GM18951 (cell line): Measurements from ENCODE around the gene RGL4.
A peak's percentile ranks its signal among the peaks of the same experiment; 100 is the strongest.
"Not testable (repeated sequence)": the region's sequence is repeated elsewhere in the genome, so short reads cannot be mapped to it uniquely, and the experiment has no call there.

Experiments
- POLR2A ChIP-seq: IDR thresholded peaks from 4 replicates; pipeline ENCODE4 v1.6.1; 2011; ENCODE audit warnings: mild to moderate bottlenecking; ENCODE audit not compliant: insufficient read length, insufficient read depth; ENCODE audit errors: extremely low read depth
- in situ Hi-C: fragments of 300-500 bp; cut with MboI; formaldehyde crosslinking; loops from one replicate; pipeline ENCODE4 v1.12.0; 2022; ENCODE audit warnings: low sequenced_read_pairs, mixed read lengths, inconsistent platforms; ENCODE audit not compliant: unreplicated experiment

The RGL4 gene

DNA sequence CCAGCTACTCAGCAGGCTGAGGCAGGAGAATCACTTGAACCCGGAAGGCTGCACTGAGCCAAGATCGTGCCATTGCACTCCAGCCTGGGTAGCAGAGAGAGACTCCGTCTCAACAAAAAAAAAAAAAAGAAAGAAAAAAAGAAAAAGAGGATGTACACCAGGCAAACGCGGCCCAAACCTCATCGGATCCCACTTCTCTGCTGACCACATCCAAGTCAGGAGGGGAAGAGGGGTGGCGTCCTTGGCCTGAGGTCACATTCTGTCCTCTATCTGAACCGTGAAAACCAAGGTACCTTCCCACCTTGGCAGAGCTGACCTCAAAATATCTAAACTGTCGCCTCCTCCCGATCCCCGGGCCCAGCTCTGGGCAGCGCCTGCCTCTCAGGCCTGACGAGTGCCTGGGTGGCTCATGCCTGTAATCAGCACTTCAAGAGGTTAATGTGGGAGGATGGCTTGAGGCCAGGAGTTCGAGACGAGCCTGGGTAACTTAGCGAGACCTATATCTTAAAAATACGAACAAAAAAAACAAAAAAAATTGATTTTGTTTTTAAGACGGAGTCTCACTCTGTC is 25.1 kb downstream of the RGL4 start:
- in situ Hi-C loops: no loop called here
- TF ChIP-seq POLR2A: no peak

DNA sequence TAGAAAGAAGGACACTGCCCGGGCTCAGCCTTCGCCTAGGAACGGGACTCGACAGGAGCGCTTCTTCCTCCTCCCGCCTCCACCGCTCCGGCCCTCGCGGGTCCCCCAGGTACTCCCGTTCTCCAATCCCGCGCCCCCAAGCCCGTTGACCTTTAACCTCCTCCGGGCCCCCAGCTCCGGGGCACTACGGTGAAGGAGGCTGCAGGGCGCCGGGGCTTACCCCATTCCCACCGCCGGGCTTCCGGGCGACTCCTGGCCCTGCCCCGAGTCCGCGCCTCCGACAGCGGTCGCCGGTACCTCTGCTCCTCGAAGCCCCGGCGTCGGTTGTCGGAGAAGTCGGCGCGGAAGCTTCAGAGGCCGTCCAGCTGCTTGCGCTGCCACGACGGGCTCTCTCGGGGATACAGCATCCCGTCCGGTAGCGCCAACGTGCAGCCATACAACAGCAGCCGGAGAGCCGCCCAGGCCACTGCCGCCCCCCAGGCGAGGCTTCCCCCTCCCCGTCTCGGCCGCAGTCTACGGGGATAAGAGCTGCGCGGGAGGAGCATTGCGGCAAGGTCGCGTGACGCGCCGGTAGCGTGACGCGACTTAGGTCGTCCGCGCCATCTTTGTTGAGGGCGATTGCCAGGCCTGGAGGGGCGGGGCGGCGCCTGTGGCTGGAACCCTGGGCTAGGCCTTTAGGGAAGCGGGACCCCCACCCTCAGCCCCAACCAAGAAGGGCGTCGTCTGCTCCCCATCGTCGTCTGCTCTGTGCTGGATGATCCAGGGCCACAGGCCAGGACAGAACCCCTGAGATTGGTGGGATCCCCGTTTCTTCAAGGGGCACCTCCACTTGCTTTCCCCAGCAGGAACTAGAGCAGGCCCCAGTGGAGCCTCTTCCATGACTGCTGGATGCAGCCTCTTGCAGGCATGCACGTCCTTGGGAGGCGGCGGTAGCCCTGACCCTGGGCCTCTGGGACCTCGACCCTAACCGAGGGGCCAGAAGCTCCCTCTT is 26.3 kb downstream of the RGL4 start:
- peak; percentile 88 for TF ChIP-seq POLR2A
- in situ Hi-C loops: no loop called here

DNA sequence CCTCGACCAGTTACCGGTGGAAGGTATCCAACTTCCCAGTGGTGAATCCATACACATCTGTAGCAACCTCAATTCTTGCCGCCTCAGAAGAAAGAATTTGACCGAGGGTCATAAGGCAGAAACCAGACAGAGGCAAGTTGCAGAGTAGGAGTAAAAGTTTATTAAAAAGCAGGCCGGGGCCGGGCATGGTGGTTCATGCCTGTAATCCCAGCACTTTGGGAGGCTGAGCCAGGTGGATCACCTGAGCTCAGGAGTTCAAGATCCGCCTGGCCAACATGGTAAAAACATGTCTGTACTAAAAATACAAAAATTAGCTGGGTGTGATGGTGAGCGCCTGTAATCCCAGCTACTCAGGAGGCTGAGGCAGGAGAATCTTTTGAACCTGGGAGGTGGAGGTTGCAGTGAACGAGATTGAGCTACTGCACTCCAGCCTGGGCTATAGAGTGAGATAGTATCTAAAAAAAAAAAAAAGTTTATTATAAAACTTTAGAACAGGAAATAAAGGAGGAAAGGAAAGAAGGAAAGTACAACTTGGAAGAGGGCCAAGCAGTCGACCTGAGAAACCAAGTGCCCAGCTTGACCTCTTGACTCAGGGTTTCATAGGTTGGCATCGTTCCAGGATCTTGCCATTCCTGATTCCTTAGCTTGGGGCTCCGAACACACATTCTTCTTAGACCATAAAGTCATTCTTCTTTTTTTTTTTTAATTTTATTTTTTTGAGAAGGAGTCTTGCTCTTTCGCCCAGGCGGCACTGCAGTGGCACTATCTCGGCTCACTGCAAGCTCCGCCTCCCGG is 27.8 kb downstream of the RGL4 start:
- in situ Hi-C loops: no loop called here

DNA sequence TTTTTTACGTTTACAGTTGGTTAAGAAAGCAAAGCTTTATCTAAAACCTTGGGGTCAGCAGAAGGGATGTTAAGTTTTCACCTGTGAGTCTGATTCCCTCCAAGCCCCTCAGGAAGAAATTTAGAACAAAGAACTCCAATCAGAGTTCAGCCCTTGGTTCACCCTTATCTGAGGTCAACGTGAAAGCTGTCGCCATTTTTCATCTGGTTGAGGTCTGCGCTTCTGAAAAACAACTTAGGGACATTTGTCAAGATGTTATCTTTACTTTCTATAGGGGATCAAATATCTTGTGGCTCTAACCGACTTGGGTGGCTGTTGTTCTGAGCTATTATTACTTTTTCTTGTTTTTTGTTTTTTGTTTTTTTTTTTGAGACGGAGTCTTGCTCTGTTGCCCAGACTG is 30.0 kb downstream of the RGL4 start:
- in situ Hi-C loops: no loop called here
- no peak for TF ChIP-seq POLR2A

More for the DNA sequence above, 27.8 kb downstream of the RGL4 start:
- no peak for TF ChIP-seq POLR2A

DNA sequence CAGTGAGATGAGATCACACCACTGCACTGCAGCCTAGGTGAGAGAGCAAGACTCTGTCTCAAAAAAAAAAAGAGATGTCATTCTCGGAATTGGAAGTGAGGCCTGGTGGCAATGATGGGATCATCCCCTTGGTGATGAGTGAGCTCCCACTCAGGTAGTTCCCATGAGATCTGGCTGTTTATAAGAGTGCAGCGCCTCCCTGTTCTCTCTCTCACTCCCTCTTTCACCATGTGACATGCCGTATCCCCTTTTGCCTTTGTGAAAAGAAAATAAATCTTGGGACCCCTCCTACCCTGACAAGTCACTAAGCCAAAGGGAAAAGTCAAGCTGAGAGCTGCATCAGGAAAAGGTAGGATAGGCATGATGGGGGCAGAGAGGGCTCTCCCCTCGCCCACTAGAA is 31.3 kb downstream of the RGL4 start:
- in situ Hi-C loops: no loop called here
- TF ChIP-seq POLR2A: no peak

DNA sequence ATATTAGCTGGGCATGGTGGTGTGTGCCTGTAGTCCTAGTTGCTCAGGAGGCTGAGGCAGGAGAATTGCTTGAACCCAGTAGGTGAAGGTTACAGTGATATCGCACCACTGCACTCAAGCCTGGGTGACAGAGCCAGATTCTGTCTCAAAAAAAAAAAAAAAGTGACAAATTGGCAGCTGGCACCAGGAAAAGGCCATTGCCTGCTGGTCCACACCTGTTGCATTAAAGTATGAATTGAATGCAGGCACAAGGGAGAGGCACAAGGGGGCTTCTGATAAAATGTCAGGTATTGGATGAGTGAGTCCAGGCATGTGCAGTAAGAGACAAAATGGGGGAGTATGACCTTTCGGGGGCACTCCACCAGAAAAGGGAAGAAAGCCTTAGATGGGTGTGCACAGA is 31.9 kb downstream of the RGL4 start:
- in situ Hi-C loops: no loop called here
- TF ChIP-seq POLR2A: no peak

DNA sequence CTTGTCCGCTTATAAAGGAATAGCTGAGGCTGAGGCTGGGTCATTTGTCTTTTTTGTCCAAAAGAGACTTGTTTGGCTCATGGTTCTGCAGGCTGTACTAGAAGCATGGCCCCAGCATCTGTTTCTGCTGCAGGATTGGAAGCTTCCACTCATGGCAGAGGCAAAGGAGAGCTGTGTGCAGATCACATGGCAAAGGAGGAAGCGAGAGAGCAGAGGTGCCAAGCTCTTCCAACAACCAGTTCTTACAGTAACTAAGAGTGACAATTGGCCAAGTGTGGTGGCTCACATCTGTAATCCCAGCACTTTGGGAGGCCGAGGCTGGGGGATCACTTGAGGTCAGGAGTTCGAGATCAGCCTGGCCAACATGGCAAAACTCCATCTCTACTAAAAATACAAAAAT is 37.3 kb downstream of the RGL4 start:
- in situ Hi-C loops: not testable (repeated sequence)

DNA sequence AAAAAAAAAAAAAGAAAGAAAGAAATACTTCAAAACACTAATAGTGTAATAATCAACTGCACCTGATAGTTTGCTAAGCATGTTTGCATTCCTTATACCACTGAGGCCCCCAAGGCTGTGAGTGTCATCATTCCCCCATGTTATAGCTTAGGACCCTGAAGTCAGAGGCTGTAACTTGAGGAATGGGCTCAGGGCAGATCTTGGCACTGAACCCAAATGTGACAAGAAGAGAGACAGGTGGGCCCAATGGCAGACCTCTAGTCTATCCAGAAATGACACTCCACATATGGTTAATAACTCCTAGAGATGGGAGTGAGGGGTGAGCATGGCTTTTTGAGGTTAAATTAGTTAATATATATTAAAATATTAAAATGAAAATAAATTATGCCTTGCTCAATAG is 46.9 kb downstream of the RGL4 start:
- TF ChIP-seq POLR2A: no peak
- in situ Hi-C loops: no loop called here

DNA sequence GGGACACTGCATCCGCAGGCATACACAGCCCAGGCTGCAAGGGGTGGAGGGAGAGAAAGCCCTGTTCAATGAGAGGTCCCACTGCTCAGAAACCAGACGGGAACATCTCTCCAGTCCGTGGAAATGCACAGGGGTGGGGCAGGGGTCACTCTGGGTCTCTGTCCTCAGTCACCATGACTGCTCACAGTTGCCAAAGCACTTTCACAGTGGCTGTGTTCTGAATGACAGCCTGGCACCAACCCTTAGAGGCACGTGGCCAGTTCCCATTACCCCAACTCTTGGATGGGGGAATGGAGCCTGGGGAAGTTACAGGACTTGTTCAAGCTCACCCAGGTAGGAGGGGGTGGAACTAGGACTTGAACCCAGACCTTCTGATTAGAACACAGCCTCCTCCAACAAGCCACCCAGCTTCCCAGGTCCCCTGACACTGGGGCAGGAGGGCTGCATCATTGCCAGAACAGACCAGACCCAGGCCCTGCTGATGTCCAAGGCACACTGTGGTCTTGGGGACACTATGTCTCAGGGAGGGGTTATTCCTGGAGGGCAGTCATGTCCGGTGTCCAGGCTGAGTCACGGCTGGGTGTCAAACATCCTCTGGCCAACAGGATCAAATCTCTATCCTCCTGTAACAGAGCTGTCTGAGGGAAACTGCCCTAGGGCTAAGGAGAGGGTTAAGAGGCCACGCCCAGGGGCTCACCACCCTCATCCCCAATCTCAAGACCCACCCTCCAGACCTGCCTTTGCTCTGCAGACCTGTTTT is 51.9 kb downstream of the RGL4 start:
- TF ChIP-seq POLR2A: no peak
- in situ Hi-C loops: no loop called here

DNA sequence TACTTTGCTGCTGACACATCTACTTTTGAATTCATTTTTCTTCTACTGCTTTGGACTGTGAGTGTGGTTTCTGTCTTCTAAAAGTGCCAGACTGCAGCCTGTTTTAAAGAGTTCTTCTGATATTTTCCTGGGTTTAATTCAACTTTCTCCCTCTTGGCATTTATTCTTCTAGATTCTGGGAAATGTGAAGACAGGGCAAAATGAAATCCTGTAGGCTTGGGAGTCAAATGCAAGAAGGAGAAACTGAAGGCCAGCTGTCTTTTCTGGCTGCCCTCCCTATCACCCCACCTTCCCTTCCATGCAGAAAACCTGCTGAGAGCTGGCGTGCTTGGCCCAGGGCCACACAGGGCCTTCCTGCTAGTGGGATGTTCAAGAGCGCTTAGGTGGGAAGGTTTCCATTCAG is 52.5 kb downstream of the RGL4 start:
- TF ChIP-seq POLR2A: no peak
- in situ Hi-C loops: no loop called here

DNA sequence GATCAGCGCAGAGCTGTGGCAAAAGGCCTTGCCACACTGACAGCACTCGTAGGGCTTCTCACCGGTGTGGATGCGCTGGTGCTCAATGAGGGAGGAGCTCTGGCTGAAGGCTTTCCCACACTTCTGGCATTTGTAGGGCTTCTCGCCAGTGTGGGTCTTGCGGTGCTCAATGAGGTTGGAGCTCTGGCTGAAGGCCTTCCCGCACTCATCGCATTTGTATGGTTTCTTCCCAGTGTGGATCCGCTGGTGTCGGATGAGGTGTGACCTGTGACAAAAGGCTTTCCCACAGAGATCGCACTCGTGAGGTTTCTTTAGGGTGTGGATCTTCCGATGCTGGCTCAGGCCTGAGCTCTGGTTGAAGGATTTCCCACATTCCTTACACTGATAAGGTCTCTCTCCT is 53.2 kb downstream of the RGL4 start:
- no peak for TF ChIP-seq POLR2A
- in situ Hi-C loops: no loop called here

DNA sequence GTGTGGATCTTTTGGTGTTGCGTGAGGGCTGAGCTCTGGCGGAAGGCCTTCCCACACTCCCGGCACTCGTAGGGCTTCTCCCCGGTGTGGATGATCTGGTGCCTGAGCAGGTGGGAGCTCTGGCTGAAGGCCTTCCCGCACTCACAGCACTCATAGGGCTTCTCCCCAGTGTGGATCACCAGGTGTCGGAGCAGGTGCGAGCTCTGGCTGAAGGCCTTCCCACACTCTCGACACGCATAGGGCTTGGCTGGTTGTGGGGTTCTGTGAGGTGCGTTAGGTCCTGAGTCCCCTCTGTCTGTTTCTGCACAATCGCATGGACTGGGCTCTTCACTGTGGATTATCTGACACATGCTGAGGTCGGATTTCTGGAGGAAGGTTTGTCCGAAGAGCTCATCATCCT is 53.7 kb downstream of the RGL4 start:
- TF ChIP-seq POLR2A: no peak
- in situ Hi-C loops: no loop called here

DNA sequence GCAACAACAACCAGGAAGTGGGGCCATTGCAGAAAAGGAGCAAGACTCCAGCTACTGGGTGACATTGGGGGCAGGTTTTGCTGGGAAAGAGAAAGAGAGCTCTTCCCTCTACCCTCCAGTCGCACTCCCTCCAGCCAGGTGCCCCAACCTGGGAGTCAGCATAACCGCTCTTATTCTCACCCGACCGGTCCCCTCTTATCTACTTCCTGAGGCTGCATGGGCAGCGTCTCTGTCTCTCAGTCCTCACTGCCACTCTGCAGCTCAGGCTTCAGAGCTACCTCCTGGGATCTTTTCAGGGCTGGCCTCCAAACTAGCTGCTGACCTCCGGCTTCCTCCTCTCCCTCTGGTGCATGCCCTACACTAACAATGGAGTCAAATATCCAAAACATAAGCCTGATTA is 55.0 kb downstream of the RGL4 start:
- in situ Hi-C loops: no loop called here

More for the DNA sequence above, 55.0 kb downstream of the RGL4 start:
- TF ChIP-seq POLR2A: no peak
